ENCODE results near the gene MED8.

DNA sequence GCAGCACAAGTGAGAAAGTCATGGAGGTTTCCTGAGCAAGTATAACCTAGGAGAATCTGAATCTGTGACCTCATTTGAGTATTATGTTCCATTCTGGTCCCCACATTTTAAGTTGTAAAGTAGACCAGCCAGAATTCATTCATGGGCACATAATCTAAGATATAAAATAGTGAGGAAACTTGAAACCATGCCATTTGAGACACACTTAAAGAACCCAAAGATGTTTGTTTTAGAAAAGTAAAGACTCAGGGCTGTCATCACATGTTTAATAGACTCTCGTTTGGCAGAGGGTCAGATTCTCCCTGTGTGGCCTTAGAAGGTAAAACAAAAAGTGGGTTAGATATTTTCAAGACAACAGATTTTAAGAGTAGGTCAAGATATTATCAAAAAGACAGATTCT lies 6.5 kb upstream of the MED8 start:
- TF ChIP-seq, protein P1, sequence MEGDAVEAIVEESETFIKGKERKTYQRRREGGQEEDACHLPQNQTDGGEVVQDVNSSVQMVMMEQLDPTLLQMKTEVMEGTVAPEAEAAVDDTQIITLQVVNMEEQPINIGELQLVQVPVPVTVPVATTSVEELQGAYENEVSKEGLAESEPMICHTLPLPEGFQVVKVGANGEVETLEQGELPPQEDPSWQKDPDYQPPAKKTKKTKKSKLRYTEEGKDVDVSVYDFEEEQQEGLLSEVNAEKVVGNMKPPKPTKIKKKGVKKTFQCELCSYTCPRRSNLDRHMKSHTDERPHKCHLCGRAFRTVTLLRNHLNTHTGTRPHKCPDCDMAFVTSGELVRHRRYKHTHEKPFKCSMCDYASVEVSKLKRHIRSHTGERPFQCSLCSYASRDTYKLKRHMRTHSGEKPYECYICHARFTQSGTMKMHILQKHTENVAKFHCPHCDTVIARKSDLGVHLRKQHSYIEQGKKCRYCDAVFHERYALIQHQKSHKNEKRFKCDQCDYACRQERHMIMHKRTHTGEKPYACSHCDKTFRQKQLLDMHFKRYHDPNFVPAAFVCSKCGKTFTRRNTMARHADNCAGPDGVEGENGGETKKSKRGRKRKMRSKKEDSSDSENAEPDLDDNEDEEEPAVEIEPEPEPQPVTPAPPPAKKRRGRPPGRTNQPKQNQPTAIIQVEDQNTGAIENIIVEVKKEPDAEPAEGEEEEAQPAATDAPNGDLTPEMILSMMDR (IDR thresholded peaks at IDR 0.05 in 4 of 5, conservative IDR thresholded peaks at IDR 0.05 in 1 of 5): no peak
- TF ChIP-seq POLR2A (IDR thresholded peaks at IDR 0.05): no peak
